Loucy (cell line): Measurements from ENCODE around the gene FUNDC2.

Experiments
- H2AFZ ChIP-seq: fragments of 200-600 bp; sonication (generic); 2 replicates; pipeline ENCODE4 v1.6.0; 2016; ENCODE audit warnings: antibody characterized with exemption, mild to moderate bottlenecking, low read length, moderate library complexity
- H3F3A ChIP-seq: fragments of 200-600 bp; 2 replicates; pipeline ENCODE4 v1.6.0; 2016; ENCODE audit warnings: antibody characterized with exemption, low read depth, mild to moderate bottlenecking
- H3K27me3 ChIP-seq: fragments of 200-600 bp; sonication (generic); 2 replicates; pipeline ENCODE4 v1.6.1; 2014; ENCODE audit warnings: low read length, mild to moderate bottlenecking; ENCODE audit not compliant: insufficient read depth, poor library complexity, severe bottlenecking
- H3K36me3 ChIP-seq: fragments of 200-600 bp; sonication (generic); 2 replicates; pipeline ENCODE4 v1.6.1; 2016; ENCODE audit warnings: low read length; ENCODE audit not compliant: insufficient read depth
- H3K4me1 ChIP-seq: fragments of 200-600 bp; sonication (generic); 2 replicates; pipeline ENCODE4 v1.5.1; 2014; ENCODE audit warnings: low read length, mild to moderate bottlenecking; ENCODE audit not compliant: insufficient read depth, poor library complexity, severe bottlenecking
- H3K4me2 ChIP-seq: fragments of 200-600 bp; sonication (generic); 2 replicates; pipeline ENCODE4 v1.6.0; 2014; ENCODE audit warnings: antibody characterized with exemption, low read length, low read depth, mild to moderate bottlenecking; ENCODE audit not compliant: poor library complexity, severe bottlenecking
- H3K4me3 ChIP-seq: fragments of 200-600 bp; sonication (generic); 2 replicates; pipeline ENCODE4 v1.5.1; 2014; ENCODE audit warnings: low read length, mild to moderate bottlenecking, mixed read lengths; ENCODE audit not compliant: poor library complexity, severe bottlenecking
- H3K79me2 ChIP-seq: fragments of 200-600 bp; sonication (generic); 2 replicates; pipeline ENCODE4 v1.6.1; 2014; ENCODE audit warnings: low read length; ENCODE audit not compliant: insufficient read depth
- H3K9ac ChIP-seq: fragments of 200-600 bp; sonication (generic); 2 replicates; pipeline ENCODE4 v1.6.0; 2014; ENCODE audit warnings: mild to moderate bottlenecking, low read depth, low read length, moderate library complexity; ENCODE audit not compliant: poor library complexity, severe bottlenecking
- H3K9me2 ChIP-seq: fragments of 200-600 bp; sonication (generic); replicated peaks from 2 replicates; pipeline ENCODE4 v1.6.1; 2016; ENCODE audit warnings: low read depth, low read length, mixed read lengths
- H3K9me3 ChIP-seq: fragments of 200-600 bp; sonication (generic); 2 replicates; pipeline ENCODE4 v1.6.1; 2014; ENCODE audit warnings: mild to moderate bottlenecking, antibody characterized with exemption, low read length, low read depth; ENCODE audit not compliant: insufficient read depth
- H4K20me1 ChIP-seq: fragments of 200-600 bp; sonication (generic); 2 replicates; pipeline ENCODE4 v1.6.0; 2014; ENCODE audit warnings: antibody characterized with exemption, low read length, mild to moderate bottlenecking; ENCODE audit not compliant: insufficient read depth, poor library complexity, severe bottlenecking
- EZH2phosphoT487 ChIP-seq: fragments of 200-600 bp; IDR thresholded peaks from 2 replicates; pipeline ENCODE4 v1.6.1; 2018; ENCODE audit warnings: antibody characterized with exemption, mild to moderate bottlenecking, moderate library complexity, borderline replicate concordance
- TF ChIP-seq, protein P1 (sequence below): fragments of 200-600 bp; sonication (generic); conservative IDR thresholded peaks from 2 replicates; pipeline ENCODE4 v1.5.1; 2014; ENCODE audit warnings: mild to moderate bottlenecking, antibody characterized with exemption, low read length

Gene FUNDC2

DNA sequence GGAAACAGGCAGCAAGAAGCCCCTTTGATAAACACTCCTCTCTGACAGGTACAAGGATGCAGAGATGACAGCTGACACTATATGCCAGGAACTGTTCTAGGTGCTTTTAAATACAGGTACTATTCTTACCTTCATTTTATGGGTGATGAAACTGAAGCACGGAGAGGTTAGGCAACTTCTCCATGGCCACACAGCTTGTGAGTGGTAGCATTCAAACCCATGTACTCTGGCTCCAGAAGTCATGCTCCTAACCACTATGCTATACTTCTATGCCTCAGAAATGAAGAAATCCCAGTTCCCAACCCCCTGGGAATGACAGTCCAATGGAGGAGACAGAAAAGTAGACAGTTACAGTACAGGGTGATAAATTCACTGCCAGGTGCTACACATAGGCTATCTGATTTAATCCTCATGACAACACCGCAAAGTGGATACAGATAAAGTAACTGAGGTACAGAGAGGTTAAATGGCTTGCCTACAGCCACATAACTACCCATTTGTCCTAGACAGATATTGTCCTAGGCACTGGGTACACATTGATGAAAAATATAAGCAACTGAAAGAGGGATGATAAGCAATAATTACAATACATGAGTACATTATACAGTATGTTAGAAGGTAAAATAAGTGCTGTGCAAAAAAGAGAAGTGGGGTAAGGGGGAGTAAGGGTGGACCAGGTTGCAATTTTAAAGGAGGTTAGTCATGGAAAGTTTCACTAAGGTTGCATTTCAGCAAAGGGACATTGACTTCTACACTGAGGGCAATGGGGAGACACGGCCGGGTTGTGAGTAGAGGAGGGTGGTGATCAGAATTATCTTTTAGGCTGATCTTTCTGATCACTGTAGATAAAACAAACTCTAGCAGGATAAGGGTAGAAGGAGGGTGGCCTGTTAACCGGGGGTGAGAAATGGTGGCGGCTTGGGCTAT, 2.5 kb upstream of the FUNDC2 start:
- Histone ChIP-seq H3K4me2 (no peak overlapping the region), H3F3A (peaks cover 8% of the 10 kb centered on the region), H2AFZ (no peak overlapping the region), H3K9ac (no peak overlapping the region), H3K9me3 (no peaks in the 10 kb centered on the region), H3K79me2 (peaks cover 17% of the 10 kb centered on the region), H4K20me1 (no peaks in the 10 kb centered on the region), H3K36me3 (no peaks in the 10 kb centered on the region), H3K4me1 (peaks cover 10% of the 10 kb centered on the region), H3K4me3 (no peak overlapping the region), H3K27me3 (no peaks in the 10 kb centered on the region), H3K9me2 (no peaks in the 10 kb centered on the region)
- no peak for TF ChIP-seq EZH2phosphoT487
- TF ChIP-seq, protein P1, sequence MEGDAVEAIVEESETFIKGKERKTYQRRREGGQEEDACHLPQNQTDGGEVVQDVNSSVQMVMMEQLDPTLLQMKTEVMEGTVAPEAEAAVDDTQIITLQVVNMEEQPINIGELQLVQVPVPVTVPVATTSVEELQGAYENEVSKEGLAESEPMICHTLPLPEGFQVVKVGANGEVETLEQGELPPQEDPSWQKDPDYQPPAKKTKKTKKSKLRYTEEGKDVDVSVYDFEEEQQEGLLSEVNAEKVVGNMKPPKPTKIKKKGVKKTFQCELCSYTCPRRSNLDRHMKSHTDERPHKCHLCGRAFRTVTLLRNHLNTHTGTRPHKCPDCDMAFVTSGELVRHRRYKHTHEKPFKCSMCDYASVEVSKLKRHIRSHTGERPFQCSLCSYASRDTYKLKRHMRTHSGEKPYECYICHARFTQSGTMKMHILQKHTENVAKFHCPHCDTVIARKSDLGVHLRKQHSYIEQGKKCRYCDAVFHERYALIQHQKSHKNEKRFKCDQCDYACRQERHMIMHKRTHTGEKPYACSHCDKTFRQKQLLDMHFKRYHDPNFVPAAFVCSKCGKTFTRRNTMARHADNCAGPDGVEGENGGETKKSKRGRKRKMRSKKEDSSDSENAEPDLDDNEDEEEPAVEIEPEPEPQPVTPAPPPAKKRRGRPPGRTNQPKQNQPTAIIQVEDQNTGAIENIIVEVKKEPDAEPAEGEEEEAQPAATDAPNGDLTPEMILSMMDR = no peak

DNA sequence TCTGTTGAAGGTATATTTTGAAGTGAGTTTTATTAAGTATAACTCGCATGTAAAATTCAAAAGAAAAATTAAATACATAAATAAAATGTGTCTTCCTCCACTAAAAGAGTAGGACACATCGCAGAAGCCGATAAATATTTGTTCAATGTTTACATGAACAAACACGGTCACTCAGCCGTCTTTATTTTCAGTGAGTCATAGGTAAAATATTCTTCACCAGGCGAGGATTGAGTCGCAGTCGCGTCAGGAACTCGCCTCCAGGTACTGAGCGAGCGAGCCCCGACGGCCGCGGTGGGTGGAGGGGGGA, 271 bp upstream of the FUNDC2 start:
- peaks cover 11% of the 10 kb centered on the region for H3K4me1 ChIP-seq
- TF ChIP-seq EZH2phosphoT487 = no peak
- TF ChIP-seq, protein P1 = no peak
- no peaks in the 10 kb centered on the region for H3K27me3 ChIP-seq
- peak overlapping the region; percentile 76 for H3K4me2 ChIP-seq
- peaks cover 31% of the 10 kb centered on the region for H3K79me2 ChIP-seq
- H3K9me3 ChIP-seq = no peaks in the 10 kb centered on the region
- peak overlapping the region; percentile 79 for H3K9ac ChIP-seq
- H3F3A ChIP-seq = peaks cover 8% of the 10 kb centered on the region
- H3K9me2 ChIP-seq = no peaks in the 10 kb centered on the region
- peak overlapping the region; percentile 100 for H3K4me3 ChIP-seq
- peak overlapping the region; percentile 83; the same call in 1 of the 2 replicates for H2AFZ ChIP-seq
- no peaks in the 10 kb centered on the region for H4K20me1 ChIP-seq
- H3K36me3 ChIP-seq = no peaks in the 10 kb centered on the region

DNA sequence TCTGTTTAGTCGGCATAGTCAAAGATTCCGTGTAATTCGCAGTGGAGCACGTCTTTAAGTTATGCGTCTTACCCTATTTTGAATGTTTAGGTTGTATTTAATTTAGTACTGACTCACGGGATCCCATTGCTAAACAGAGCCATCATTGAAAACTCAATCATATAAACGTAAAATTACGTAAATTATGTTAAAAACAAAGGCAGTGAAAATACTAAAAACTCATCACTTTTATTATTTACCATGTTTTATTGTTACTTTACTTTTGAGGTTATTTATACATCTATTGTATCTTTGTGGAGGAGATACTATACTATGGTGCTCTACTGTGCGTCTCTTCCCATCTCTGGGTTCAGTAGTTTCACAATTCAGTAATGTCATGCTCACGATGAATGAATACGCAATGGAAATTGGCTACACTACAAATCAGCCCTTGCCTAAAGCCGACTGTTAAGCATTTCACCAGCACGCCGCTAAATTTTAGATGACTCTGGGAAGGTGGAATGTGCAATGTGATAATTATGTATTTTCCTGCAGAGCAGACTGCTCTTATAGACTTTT, 944 bp downstream of the FUNDC2 start:
- Histone ChIP-seq H3K9me3 (no peaks in the 10 kb centered on the region), H3K4me1 (peaks cover 11% of the 10 kb centered on the region), H2AFZ (peak overlapping the region; percentile 94), H3K4me2 (peak overlapping the region; percentile 97), H3K9me2 (no peaks in the 10 kb centered on the region), H3F3A (peaks cover 8% of the 10 kb centered on the region), H3K36me3 (no peaks in the 10 kb centered on the region), H3K4me3 (peak overlapping the region; percentile 100), H4K20me1 (no peaks in the 10 kb centered on the region), H3K79me2 (peaks cover 36% of the 10 kb centered on the region), H3K27me3 (no peaks in the 10 kb centered on the region), H3K9ac (peak overlapping the region; percentile 95)
- TF ChIP-seq, protein P1 = no peak
- TF ChIP-seq EZH2phosphoT487 = no peak
